ENCODE measurements around the gene TMX1. TPM values are rescaled to one million over a fixed set of nuclear protein-coding genes. Genes with fewer than 3 reads are reported as not detected.

The TMX1 gene
- total RNA-seq, 1 donor from 2014 or later, result 29.9 TPM

DNA sequence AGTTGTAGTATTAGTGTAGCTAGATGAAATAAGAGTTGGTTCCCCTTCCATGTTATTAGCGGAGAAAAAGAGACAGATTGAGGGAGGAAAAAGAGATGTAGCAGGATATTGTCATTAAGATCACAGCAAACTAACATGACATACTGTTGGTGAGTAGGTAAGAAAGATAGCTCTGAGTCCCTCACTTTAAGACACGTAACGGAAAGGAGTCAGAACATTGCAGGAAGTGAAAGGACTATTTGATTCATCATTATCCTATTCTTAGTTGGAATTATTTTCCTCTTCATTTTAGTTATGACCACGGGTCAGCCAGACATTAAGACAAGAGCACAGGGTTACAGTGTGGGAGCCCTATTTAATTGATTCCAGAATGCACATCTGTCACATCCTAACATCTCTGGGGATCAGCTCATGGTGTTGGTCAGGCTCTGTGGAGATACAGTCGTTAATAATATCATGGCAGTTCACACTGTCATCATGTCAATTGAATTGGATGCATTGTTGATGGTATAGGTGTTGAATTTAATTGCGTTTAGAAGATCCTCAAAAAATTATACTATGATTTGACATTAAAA is 55.0 kb downstream of the TMX1 start:
- Mint-ChIP-seq H3K4me3 (ENCODE audit: unreplicated experiment) (no peak overlapping the region), H3K9me3 (ENCODE audit: unreplicated experiment) (no peaks in the 10 kb centered on the region), H3K36me3 (ENCODE audit: unreplicated experiment) (no peaks in the 10 kb centered on the region), H3K27ac (ENCODE audit: unreplicated experiment) (no peak overlapping the region), H3K27me3 (ENCODE audit: unreplicated experiment) (no peaks in the 10 kb centered on the region), H3K4me1 (ENCODE audit: unreplicated experiment) (peaks cover 13% of the 10 kb centered on the region)
- no peak for DNase-seq (ENCODE audit: extremely low spot score, unreplicated experiment)
- TF ChIP-seq, protein P1, sequence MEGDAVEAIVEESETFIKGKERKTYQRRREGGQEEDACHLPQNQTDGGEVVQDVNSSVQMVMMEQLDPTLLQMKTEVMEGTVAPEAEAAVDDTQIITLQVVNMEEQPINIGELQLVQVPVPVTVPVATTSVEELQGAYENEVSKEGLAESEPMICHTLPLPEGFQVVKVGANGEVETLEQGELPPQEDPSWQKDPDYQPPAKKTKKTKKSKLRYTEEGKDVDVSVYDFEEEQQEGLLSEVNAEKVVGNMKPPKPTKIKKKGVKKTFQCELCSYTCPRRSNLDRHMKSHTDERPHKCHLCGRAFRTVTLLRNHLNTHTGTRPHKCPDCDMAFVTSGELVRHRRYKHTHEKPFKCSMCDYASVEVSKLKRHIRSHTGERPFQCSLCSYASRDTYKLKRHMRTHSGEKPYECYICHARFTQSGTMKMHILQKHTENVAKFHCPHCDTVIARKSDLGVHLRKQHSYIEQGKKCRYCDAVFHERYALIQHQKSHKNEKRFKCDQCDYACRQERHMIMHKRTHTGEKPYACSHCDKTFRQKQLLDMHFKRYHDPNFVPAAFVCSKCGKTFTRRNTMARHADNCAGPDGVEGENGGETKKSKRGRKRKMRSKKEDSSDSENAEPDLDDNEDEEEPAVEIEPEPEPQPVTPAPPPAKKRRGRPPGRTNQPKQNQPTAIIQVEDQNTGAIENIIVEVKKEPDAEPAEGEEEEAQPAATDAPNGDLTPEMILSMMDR (IDR thresholded peaks at IDR 0.05), result no peak

DNA sequence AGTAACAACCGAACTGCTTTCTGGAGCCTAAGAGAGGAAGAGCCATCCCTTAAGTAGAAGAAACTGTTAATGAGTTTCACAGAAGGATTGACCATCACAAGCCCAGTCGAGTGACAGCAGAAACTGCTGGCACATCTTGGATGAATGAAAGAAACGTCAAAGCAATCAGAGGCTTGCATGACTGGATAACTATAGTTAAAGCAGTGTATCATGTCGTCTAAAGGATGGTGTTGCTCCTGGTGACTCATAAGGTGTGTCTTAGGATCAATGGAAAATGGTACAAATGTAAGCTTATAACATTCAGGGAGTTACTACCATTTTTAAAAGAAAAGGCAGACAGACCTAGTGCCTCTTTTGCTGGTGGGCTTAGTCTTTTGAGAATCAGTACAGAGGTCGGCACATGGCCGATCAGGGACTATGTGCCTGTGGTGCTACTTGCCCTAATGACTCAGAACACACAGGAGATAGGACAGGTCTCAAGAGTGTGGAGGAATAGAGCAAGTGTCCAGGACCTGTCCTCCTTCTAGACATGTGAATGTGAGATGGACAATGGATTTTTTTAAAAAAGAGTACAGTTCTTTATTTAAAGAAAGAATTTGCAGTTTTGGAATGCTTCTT is 55.7 kb downstream of the TMX1 start:
- H3K36me3 Mint-ChIP-seq (ENCODE audit: unreplicated experiment), result no peaks in the 10 kb centered on the region
- no peak for DNase-seq (ENCODE audit: extremely low spot score, unreplicated experiment)
- H3K27me3 Mint-ChIP-seq (ENCODE audit: unreplicated experiment), result no peaks in the 10 kb centered on the region
- no peak overlapping the region for H3K27ac Mint-ChIP-seq (ENCODE audit: unreplicated experiment)
- peaks cover 13% of the 10 kb centered on the region for H3K4me1 Mint-ChIP-seq (ENCODE audit: unreplicated experiment)
- no peak overlapping the region for H3K4me3 Mint-ChIP-seq (ENCODE audit: unreplicated experiment)
- TF ChIP-seq, protein P1 (IDR thresholded peaks at IDR 0.05), result no peak
- no peaks in the 10 kb centered on the region for H3K9me3 Mint-ChIP-seq (ENCODE audit: unreplicated experiment)

DNA sequence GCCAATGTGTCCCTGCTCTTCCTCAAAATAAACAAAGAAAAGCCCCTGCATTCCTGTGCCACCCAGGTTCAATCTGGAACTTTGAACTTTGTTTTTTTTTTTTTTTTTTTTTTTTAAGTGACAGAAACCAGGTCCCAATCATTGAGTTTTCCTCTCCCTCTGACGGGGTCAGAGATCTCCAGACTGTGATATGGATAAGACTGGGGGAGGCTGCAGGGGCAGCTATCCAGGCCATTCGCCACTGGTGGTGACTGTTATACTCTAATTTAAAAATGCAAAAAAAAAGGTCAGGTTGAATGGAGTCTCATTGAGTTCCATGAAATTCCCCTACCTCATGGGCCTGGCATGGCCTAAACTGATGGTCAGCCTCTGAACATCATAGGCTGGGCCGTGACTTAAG is 57.0 kb downstream of the TMX1 start:
- Mint-ChIP-seq H3K4me1 (ENCODE audit: unreplicated experiment) (peaks cover 16% of the 10 kb centered on the region), H3K9me3 (ENCODE audit: unreplicated experiment) (no peaks in the 10 kb centered on the region), H3K27me3 (ENCODE audit: unreplicated experiment) (no peaks in the 10 kb centered on the region), H3K36me3 (ENCODE audit: unreplicated experiment) (no peaks in the 10 kb centered on the region), H3K4me3 (ENCODE audit: unreplicated experiment) (no peak overlapping the region), H3K27ac (ENCODE audit: unreplicated experiment) (no peak overlapping the region)
- no peak for DNase-seq (ENCODE audit: extremely low spot score, unreplicated experiment)
- TF ChIP-seq, protein P1 (IDR thresholded peaks at IDR 0.05), result no peak

DNA sequence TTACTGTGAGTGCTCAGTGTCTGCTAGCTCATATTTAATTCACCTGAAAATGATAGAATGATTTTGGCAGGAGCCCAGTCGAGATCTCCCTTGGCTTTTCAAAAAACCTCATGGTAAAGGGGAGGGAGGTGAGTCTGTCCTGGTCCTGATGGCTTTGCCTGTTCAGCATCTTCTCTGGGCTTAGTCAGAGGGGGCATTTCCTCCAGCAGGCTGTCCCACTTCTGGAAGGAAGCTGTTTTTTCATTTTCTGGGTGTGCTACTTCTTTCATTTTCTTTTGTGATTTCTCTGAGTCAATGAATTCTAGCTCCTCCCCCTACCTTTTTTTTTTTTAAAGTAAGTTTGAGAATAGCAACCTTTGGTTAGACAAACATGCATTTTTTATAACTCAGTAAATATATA is 58.8 kb downstream of the TMX1 start:
- Mint-ChIP-seq H3K27ac (ENCODE audit: unreplicated experiment) (no peak overlapping the region), H3K4me3 (ENCODE audit: unreplicated experiment) (no peak overlapping the region), H3K36me3 (ENCODE audit: unreplicated experiment) (no peaks in the 10 kb centered on the region), H3K4me1 (ENCODE audit: unreplicated experiment) (peaks cover 21% of the 10 kb centered on the region), H3K9me3 (ENCODE audit: unreplicated experiment) (no peaks in the 10 kb centered on the region), H3K27me3 (ENCODE audit: unreplicated experiment) (no peaks in the 10 kb centered on the region)
- no peak for DNase-seq (ENCODE audit: extremely low spot score, unreplicated experiment)
- TF ChIP-seq, protein P1 (IDR thresholded peaks at IDR 0.05), result no peak

DNA sequence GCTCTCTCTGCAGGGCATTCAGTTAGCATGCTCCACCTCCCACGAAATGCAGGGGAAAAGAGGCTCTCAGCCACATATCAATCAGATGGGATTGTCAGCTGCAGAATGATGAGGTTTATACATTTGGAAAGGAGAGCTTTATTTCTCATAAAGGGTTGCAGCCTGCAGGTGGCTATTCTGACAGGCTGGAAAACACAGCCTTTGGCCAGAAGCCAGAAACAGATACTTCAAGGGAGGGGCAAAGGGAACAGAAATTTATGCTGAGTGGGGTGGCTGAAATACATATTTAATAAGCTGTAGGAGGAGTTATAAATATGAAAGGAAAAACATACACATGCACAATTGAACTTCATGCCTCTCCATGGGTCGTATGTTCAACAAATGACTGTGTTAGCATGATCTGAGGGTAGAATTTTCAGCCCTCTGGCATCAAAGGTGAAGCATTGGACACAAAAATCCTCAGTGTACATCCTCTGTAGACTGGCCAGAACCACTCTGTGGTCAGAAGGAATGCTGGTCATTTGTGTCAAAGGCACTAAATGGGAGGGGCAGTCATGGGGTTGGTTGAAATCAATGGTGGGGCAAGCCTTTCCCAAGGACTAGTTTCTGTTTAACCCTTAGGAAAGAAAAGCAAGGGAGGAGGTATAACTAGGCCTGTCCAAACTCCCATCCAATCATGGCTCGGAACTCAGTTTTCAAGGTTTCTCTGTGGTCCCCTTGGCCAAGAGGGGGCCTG is 62.4 kb downstream of the TMX1 start:
- TF ChIP-seq, protein P1 (IDR thresholded peaks at IDR 0.05), result no peak
- H3K27ac Mint-ChIP-seq (ENCODE audit: unreplicated experiment), result peak overlapping the region; percentile 50
- peaks cover 47% of the 10 kb centered on the region for H3K4me1 Mint-ChIP-seq (ENCODE audit: unreplicated experiment)
- no peak overlapping the region for H3K4me3 Mint-ChIP-seq (ENCODE audit: unreplicated experiment)
- no peak for DNase-seq (ENCODE audit: extremely low spot score, unreplicated experiment)
- H3K36me3 Mint-ChIP-seq (ENCODE audit: unreplicated experiment), result no peaks in the 10 kb centered on the region
- H3K27me3 Mint-ChIP-seq (ENCODE audit: unreplicated experiment), result no peaks in the 10 kb centered on the region
- H3K9me3 Mint-ChIP-seq (ENCODE audit: unreplicated experiment), result peaks cover 3% of the 10 kb centered on the region

All from osteocyte (in vitro differentiated cells).